H1 (cell line): ENCODE measurements around the gene USH2A. TPM values are rescaled to one million over a fixed set of nuclear protein-coding genes. Genes with fewer than 3 reads are reported as not detected.

ENCODE experiments used
- BCL11A ChIP-seq, 2 experiments: IDR thresholded peaks; one replicate each; pipeline ENCODE4 v1.6.1; 2011; ENCODE audit warnings: low read depth in 2 of 2, low read length in 2 of 2, mild to moderate bottlenecking in 2 of 2
- SIX5 ChIP-seq: IDR thresholded peaks from 2 replicates; pipeline ENCODE4 v1.6.1; 2011; ENCODE audit warnings: mild to moderate bottlenecking, low read depth, low read length
- polyA plus RNA-seq, 7 experiments: library from polyadenylated mRNA; depleted of rRNA in 3 of 7; stranded (reverse) in 5 of 7; unstranded in 2 of 7; fragments of >200 nt in 5 of 7; fragments of 200-250 nt in 2 of 7; gene quantifications; 1 replicate in 5 of 7; 2 replicates in 1 of 7; 4 replicates in 1 of 7; pipeline versions ENCODE4 v1.2.1 to v1.2.3, GENCODE V29; 2011 to 2013; ENCODE audit warnings: missing spikeins in 2 of 7, mixed read lengths in 2 of 7
- total RNA-seq: library from RNA; stranded (reverse); fragmentation: NEBNext Ultra II Directional; extraction: Animal tissue kit (Norgen Biotek cat#: 25700); gene quantifications from 2 replicates; pipeline ENCODE4 v1.2.1, GENCODE V29; 2021
- TF ChIP-seq, protein P1 (sequence below): IDR thresholded peaks from 2 replicates; pipeline ENCODE4 v1.6.1; 2011; ENCODE audit warnings: low read length, improper control_type of control experiment

Gene USH2A
- total and polyA plus RNA-seq, 2 of the 8 experiments (the other 6 are each of a cell fraction or from before 2014, with no cell fraction given): 0.02 to 0.17 TPM

GRCh38 chr1:216422821-216423520, at the start of gene USH2A (continued):
- TF ChIP-seq, protein P1, sequence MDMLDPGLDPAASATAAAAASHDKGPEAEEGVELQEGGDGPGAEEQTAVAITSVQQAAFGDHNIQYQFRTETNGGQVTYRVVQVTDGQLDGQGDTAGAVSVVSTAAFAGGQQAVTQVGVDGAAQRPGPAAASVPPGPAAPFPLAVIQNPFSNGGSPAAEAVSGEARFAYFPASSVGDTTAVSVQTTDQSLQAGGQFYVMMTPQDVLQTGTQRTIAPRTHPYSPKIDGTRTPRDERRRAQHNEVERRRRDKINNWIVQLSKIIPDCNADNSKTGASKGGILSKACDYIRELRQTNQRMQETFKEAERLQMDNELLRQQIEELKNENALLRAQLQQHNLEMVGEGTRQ: no peak
- TF ChIP-seq SIX5: no peak
- TF ChIP-seq BCL11A (IDR thresholded peaks at IDR 0.05; ENCODE audit: low read depth in 2 of 2, low read length in 2 of 2): no peak
